Myocyte (in vitro differentiated cells): ENCODE data around the gene TBC1D30. TPM values are rescaled to one million over a fixed set of nuclear protein-coding genes. Genes with fewer than 3 reads are reported as not detected.
"Not testable (repeated sequence)": the region's sequence is repeated elsewhere in the genome, so short reads cannot be mapped to it uniquely, and the experiment has no call there.

Experiments
- DNase-seq: peaks from one replicate; pipeline ENCODE4 v3.0.0-alpha.2; 2012; ENCODE audit warnings: low read depth
- polyA plus RNA-seq: library from polyadenylated mRNA; unstranded; fragments of >200 nt; gene quantifications from one replicate; pipeline ENCODE4 v1.2.1, GENCODE V29; 2012; ENCODE audit warnings: missing spikeins
- total RNA-seq: library from RNA; depleted of rRNA; stranded (reverse); fragments of >200 nt; gene quantifications from 2 replicates; pipeline ENCODE4 v1.2.3, GENCODE V29; 2014

Gene TBC1D30
- total RNA-seq: 0.16 and 0.35 TPM in 2 replicates
- 0.55 TPM for polyA plus RNA-seq

DNA sequence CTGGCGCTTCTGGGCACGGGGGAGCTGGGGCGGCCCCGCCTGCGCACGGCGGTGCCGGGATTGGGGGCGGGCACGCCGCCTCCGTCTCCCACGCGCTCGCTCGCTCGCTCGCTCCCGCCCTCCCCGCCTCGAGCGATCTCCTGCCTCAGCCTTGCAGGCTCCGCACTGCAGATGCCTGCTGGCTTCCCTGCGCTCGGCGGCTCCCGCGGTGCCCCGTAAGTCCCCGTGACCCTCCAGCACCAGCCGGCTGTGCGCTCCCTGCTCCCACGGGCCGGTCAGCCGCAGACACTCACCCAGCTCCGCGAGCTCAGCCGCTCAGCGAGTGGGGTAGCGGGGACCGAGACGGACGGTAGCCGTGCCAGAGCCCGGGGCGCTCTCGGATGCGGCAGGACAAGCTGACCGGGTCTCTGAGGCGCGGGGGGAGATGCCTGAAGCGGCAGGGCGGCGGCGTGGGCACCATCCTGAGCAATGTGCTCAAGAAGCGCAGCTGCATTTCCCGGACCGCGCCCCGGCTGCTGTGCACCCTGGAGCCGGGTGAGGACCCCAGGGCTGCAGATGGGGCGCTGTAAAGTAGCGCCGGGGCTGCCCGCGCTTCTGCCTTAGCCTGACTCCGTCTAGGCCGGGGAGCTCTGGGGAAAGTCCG lies at the start of gene TBC1D30:
TBC1D30 (plus strand) TSS at position 148 of the 643 bp plus-strand sequence; CDS start at position 381, 233 bp downstream.
- peak; percentile 30 for DNase-seq

GRCh38 chr12:64775147-64775736 lies 49.2 kb upstream of the TBC1D30 start:
- not testable (repeated sequence) for DNase-seq

- DNase-seq: no peak
Observed at GRCh38 chr12:64779354-64779974, 45.0 kb upstream of the TBC1D30 start.

DNA sequence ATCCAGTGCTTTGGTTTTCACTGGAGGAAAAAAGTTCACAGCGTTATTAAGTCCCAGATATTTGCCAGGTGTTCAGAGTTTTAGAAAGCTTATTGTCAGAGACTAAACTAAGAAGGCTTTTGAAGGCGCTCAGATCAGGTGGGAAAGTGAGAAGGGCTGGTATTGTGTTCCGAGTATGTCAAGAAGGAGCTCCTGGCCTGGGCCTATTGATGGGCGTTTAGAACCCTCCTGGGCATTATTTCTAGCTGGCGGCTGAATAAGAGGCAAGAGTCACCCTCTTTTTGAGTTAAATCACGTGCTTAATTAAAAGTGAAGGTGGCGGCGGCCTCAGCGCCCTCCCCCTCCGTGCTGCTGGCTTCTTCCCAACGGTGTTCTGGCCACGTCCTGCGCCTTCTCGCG lies 44.3 kb upstream of the TBC1D30 start:
- DNase-seq: no peak

DNA sequence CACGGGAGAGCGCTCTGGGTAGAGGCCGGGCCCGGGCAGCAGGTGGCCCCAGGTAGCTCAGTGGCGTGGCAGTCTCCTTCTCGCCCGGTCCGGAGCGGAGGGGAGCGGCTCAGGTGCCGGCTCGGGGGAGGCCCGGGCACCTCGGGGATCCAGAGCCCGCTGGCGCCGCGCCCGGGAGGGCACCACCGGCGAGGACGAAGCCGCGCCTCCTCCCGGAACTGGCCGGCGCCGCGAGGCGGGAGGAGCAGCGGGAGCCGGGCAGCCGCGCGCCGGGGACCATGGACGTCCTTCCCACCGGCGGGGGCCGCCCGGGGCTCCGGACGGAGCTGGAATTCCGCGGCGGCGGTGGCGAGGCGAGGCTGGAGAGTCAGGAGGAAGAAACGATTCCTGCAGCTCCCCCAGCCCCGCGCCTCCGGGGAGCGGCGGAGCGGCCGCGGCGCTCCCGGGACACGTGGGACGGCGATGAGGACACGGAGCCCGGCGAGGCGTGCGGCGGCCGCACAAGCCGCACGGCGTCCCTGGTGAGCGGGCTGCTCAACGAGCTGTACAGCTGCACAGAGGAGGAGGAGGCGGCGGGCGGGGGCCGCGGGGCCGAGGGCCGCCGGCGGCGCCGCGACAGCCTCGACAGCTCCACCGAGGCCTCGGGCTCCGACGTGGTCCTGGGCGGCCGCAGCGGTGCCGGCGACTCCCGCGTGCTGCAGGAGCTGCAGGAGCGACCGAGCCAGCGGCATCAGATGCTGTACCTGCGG lies 43.7 kb upstream of the TBC1D30 start:
- DNase-seq: peak; percentile 11

DNA sequence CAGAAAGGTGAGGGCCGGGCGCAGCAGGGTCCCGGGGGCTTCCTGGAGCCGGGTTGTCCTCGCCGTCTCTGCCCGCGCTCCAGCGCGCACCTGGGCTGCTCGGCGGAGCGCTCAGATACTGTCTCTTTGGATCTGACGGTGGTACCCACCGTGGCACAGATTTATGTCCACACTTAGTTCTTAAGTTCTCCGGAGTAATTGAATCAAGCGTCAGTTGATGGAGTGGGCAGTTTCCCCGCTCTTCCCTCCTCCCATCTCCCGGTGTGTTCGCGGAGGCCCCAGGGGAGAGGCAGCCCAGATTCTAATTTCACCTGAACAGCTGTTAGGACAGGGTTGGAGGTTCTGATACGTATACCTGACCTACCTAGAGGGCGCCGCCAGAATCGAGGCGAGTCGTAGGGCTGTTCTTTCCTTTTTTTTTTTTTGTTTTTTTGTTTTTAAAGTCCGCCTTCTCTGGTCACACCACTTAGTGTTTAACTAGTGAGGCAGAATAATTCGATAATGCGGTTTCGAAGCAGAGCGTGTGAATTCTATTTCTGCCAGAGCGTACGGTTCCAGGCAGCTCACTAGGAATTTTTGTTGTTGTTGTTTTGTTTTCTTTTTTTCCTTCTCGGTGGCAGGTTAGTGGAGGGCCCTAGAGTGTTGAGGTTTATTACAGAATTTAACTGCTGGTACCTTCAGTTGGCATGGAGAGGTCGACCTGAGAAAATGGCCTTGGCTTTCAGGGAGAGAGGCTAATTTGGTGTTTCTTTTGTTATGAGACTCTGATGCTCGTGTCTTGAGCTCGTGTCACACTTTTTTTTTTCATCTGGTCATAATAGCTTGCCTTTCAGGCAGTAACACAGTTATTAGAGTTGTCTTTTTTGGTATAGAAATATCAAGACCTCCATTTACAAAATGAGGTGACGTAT lies 42.9 kb upstream of the TBC1D30 start:
- DNase-seq: no peak

DNA sequence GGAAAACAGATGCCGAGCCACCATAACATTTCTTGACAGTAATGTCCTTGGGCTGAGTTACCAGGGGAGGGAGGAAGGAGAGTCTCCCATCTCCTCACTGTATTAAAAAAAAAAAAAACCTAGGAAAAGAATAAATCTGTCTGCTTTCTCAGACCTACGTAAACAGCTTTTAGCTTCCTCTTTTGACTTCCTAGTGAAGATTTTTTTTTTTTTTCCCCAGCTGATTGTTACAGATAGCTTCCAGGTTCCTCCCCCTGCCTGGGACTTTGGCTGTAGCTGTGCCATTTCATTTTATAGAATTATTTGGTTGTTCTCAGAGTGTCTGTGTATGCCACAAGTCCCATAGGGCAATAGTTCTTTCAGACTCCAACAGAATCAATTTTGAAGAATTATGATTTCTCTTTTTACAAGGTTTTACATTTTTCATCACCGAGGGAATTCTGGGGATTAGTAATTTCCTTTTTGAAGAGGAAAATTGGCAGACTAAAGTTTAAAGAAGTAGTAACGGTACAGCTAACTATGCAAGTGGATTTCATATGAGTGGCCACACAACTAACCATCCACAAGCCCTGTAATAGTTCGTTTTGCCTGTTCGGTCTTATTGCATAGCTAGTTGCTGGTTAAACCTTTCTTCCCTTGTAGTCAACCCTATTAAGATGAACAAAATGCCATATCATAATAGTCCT lies 42.1 kb upstream of the TBC1D30 start:
- no peak for DNase-seq

DNA sequence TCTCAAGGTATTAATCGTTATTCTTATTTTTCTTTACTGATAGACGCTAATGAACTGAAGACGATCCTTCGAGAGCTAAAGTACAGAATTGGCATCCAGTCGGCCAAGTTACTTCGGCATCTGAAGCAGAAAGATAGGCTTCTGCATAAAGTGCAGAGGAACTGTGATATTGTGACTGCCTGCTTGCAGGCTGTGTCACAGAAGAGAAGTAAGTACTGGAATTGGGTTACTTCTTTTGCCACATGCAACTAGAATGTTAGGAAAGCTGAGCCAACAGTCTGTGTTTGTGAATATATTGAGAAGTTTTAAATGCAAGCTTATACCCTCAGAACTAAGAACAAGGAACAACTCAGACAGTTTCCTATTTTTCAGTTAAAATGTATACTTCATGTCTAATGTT lies 38.6 kb upstream of the TBC1D30 start:
- no peak for DNase-seq

GRCh38 chr12:64790166-64790565 lies 34.3 kb upstream of the TBC1D30 start:
- DNase-seq: no peak

DNA sequence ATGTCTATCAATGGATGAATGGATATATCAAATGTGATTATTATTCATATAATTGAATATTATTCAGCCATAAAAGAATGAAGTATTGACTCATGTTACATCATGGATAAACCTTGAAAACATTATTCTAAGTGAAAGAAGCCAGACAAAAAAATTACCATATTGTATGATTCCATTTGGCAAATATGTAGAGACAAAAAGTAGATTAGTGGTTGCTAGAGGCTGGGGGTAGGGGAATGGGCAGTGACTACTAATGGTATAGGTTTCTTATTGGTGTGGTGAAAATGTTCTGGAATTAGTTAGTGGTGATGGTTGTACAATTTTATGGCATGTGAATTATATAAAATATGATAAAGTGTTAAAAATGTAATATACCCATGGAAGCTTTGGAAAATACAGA lies 33.4 kb upstream of the TBC1D30 start:
- DNase-seq: no peak

GRCh38 chr12:64792128-64792527 lies 32.3 kb upstream of the TBC1D30 start:
- DNase-seq: no peak

GRCh38 chr12:64793610-64794009 lies 30.8 kb upstream of the TBC1D30 start:
- no peak for DNase-seq

DNA sequence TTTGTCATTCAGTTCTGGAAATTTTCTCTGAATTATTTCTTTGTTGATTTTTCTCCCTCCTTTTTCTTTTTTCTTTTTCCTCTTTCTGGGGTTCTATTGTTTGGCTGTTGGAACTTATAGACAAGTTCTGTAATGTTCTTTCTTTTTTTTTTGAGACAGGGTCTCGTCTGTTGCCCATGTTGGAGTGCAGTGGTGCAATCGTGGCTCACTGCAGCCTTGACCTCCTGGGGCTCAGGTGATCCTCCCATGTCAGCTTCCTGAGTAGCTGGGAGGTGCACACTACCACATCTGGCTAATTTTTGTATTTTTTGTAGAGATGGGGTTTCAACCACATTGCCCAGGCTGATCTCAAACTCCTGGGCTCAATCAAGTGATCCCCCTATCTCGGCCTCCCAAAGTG lies 30.1 kb upstream of the TBC1D30 start:
- DNase-seq: no peak

DNA sequence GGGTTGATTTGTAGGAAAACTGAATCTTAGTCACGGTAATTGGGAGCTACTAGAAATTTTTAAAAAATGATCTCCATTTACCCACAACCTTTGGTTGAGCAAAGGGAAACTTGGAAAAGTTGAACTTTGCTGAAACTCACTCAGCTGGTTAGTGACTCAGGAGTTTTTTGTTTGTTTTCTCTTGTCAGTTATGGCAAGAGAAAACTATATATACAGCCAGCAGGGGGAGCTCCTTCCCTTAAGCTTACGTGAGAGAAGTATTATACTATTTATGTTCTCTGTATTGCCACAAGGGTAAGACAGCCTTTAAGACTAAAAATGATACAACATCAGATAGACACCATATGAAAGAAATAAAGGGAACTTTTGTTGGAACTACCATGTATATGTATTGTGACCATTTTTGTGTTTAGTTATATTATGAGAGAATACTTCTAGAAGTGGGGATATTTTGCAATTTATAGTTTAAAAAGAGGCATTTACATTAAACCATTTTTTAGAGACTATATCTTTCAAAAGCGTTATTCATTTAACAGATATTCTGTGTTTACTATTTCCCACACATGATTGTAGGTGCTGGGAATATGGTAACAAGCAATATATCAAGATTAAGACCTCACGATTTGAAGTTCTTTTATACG lies 28.1 kb upstream of the TBC1D30 start:
- peak; percentile 88 for DNase-seq

GRCh38 chr12:64797156-64797555 lies 27.3 kb upstream of the TBC1D30 start:
- no peak for DNase-seq

DNA sequence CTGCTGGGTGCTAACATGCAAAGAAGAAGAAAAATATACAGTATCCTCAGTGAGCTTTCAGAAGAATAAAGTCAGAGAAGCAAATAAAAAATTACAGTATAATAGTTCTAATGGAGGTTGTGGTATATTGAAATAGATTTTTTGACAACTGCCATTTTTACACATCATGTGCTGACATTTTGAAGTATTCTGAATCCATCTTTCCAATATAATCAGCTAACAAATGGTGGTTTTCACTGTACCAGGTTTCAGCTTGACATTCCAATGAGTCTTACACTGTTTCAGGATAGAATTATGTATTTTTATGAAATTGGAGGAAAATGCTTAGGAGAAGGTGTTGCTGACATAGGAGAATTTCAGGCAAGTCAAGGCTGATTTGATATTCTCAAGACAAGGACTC lies 26.3 kb upstream of the TBC1D30 start:
- DNase-seq: no peak

DNA sequence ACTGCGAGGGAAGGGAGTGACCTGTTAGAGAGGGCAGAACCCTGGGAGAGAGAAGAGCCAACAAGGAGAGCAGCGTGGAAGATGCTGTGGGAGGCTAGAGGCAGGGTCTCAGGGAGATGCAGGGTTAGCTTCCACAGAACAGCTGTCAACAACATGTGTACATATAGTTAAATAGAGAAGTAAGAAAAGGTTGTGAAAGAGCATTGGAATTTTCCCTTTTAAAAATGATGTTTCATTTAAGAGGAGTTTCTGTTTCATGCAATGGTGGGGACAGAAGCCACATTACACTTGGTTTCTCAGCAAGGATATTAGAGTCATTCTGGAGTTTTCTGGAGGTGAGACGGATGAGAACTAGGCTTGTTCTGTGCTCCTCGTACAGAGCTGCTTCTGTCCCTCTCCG lies 23.8 kb upstream of the TBC1D30 start:
- no peak for DNase-seq

DNA sequence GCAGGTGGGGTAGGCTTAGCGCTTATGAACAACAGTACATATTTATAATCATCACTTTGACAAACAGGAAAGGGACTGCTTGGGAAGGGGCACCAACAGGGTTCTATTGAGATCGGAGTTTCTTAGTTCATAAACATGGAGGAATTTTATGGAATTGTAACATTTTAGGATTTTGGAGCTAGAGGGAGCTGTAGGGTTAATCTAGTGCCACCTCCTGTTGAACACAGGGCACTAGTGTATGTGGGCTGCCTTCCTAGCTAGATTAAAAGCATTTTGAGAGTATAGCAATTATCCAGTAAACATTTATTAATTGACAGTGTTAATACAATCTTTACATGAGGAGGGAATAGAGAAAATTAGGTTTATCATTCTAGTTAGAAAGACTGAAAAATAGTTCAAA lies 23.1 kb upstream of the TBC1D30 start:
- no peak for DNase-seq

DNA sequence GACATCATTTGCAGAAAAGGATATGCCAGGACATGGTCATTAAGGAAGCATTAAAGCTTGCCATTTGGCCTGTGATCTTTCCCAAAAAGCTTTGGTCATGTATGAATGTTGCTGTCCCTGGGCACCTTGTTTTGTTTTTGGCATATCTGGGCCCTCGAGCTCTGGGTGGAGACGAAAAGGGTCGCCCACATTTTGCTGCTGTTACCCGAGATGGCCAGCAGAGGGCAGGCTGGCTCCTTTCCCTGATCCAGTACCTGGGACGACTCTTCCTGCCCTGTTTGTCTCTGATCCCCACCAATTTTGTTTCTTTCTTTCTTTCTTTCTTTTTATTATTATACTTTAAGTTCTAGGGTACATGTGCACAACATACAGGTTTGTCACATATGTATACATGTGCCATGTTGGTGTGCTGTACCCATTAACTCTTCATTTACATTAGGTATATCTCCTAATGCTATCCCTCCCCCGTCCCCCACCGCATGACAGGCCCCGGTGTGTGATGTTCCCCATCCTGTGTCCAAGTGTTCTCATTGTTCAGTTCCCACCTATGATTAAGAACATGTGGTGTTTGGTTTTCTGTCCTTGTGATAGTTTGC lies 22.2 kb upstream of the TBC1D30 start:
- peak; percentile 59 for DNase-seq
